Liver (tissue), 9 donors: Measurements from ENCODE around the gene PRRC2A. TPM values are rescaled to one million over a fixed set of nuclear protein-coding genes. Genes with fewer than 3 reads are reported as not detected.

ENCODE experiments used
- DNase-seq: peaks from one replicate; pipeline ENCODE4 v3.0.0-alpha.2; 2017; ENCODE audit warnings: low spot score
- H3K27ac ChIP-seq, 2 donors: one replicate each; pipeline ENCODE4 v1.7.0; 2013; ENCODE audit warnings: inconsistent platforms in 2 of 2, low read length in 2 of 2, control low read depth in 1 of 2, low read depth in 1 of 2, mild to moderate bottlenecking in 1 of 2
- H3K27me3 ChIP-seq, 4 donors: one replicate each; pipeline versions ENCODE4 v1.6.1 to v1.7.0; 2013; ENCODE audit warnings: low read length in 3 of 4, inconsistent platforms in 1 of 4, mild to moderate bottlenecking in 1 of 4, moderate library complexity in 1 of 4; ENCODE audit not compliant: control insufficient read depth in 4 of 4, insufficient read depth in 4 of 4
- H3K36me3 ChIP-seq, 4 donors: one replicate each; pipeline versions ENCODE4 v1.6.1 to v1.7.0; 2013; ENCODE audit warnings: low read length in 3 of 4, mild to moderate bottlenecking in 3 of 4, low read depth in 1 of 4, moderate library complexity in 1 of 4; ENCODE audit not compliant: control insufficient read depth in 4 of 4, insufficient read depth in 3 of 4
- H3K4me1 ChIP-seq, 4 donors: one replicate each; pipeline versions ENCODE4 v1.6.1 to v1.7.0; 2013; ENCODE audit warnings: low read length in 3 of 4, mild to moderate bottlenecking in 3 of 4, moderate library complexity in 1 of 4; ENCODE audit not compliant: control insufficient read depth in 4 of 4, insufficient read depth in 4 of 4
- H3K4me3 ChIP-seq, 3 donors: one replicate each; pipeline versions ENCODE4 v1.6.1 to v1.7.0; 2013; ENCODE audit warnings: low read length in 3 of 3, control low read depth in 1 of 3, low read depth in 1 of 3, mild to moderate bottlenecking in 1 of 3
- H3K9ac ChIP-seq, 2 donors: one replicate each; pipeline ENCODE4 v1.7.0; 2013; ENCODE audit warnings: low read length in 2 of 2, mild to moderate bottlenecking in 2 of 2, moderate library complexity in 2 of 2, control low read depth in 1 of 2, low read depth in 1 of 2
- H3K9me3 ChIP-seq, 4 donors: one replicate each; pipeline versions ENCODE4 v1.6.1 to v1.7.0; 2013; ENCODE audit warnings: low read length in 3 of 4; ENCODE audit not compliant: control insufficient read depth in 4 of 4
- ATF3 ChIP-seq: IDR thresholded peaks from 2 replicates; pipeline ENCODE4 v1.6.1; 2016; ENCODE audit warnings: antibody characterized with exemption
- EGR1 ChIP-seq, 2 donors: IDR thresholded peaks; 2 replicates each; pipeline ENCODE4 v1.6.1; 2016 to 2018; ENCODE audit warnings: antibody characterized with exemption in 2 of 2, low read depth in 2 of 2
- FOXA2 ChIP-seq: IDR thresholded peaks from 2 replicates; pipeline ENCODE4 v1.6.1; 2016; ENCODE audit warnings: antibody characterized with exemption
- GABPA ChIP-seq, 2 donors: IDR thresholded peaks in 1 of 2; conservative IDR thresholded peaks in 1 of 2; 2 replicates each; pipeline ENCODE4 v1.6.1; 2016; ENCODE audit warnings: antibody characterized with exemption in 2 of 2, mild to moderate bottlenecking in 1 of 2, moderate library complexity in 1 of 2
- HNF4A ChIP-seq, 2 donors: conservative IDR thresholded peaks; 2 replicates each; pipeline ENCODE4 v1.6.1; 2016; ENCODE audit warnings: antibody characterized with exemption in 2 of 2, mild to moderate bottlenecking in 2 of 2
- HNF4G ChIP-seq: IDR thresholded peaks from 2 replicates; pipeline ENCODE4 v1.6.1; 2016; ENCODE audit warnings: antibody characterized with exemption
- REST ChIP-seq: IDR thresholded peaks from 2 replicates; pipeline ENCODE4 v1.6.1; 2016; ENCODE audit warnings: antibody characterized with exemption, mild to moderate bottlenecking
- SP1 ChIP-seq: IDR thresholded peaks from 2 replicates; pipeline ENCODE4 v1.6.1; 2018; ENCODE audit warnings: antibody characterized with exemption, mild to moderate bottlenecking
- YY1 ChIP-seq: IDR thresholded peaks from 2 replicates; pipeline ENCODE4 v1.6.1; 2016; ENCODE audit warnings: antibody characterized with exemption, mild to moderate bottlenecking
- ZBTB33 ChIP-seq: IDR thresholded peaks from 2 replicates; pipeline ENCODE4 v1.6.1; 2016; ENCODE audit warnings: antibody characterized with exemption
- WGBS: extraction: QIAGEN DNeasy Blood & Tissue Kit; methylation state at CpG from one replicate; pipeline ENCODE4 v1.1.7; 2013; 5-methylcytosine and 5-hydroxymethylcytosine counted together
- polyA plus RNA-seq, 2 donors: library from polyadenylated mRNA; stranded (reverse) in 1 of 2; unstranded in 1 of 2; fragments of 200-250 nt in 1 of 2; fragments of >200 nt in 1 of 2; fragmentation: Nextera tagmentation in 1 of 2; extraction: Ambion mirVana in 1 of 2; gene quantifications; one replicate each; pipeline versions ENCODE4 v1.2.1 to v1.2.3, GENCODE V29; 2013 to 2015
- total RNA-seq, 2 donors: library from RNA; depleted of rRNA; stranded (reverse); fragments of >200 nt; gene quantifications; one replicate each; pipeline ENCODE4 v1.2.3, GENCODE V29; 2014
- TF ChIP-seq, protein P1 (sequence below): fragments of 150-350 bp; IDR thresholded peaks from 2 replicates; pipeline ENCODE4 v1.5.1; 2017; ENCODE audit warnings: improper control_type of control experiment, low read depth, low read length; ENCODE audit not compliant: missing input control
- donor health status: healthy.
- donor health status: healthy.
- donor health status: healthy.
- donor health status: healthy.
- donor health status: healthy.

Gene PRRC2A
- total and polyA plus RNA-seq, 4 donors = 21.9 to 39.3 (median 29.5) TPM

- WGBS = 89% methylated on average over 3 of the region's 3 CpGs
- no peaks in the 10 kb centered on the region for H3K36me3 ChIP-seq
- peaks cover 0 to 16% (median 6%) of the 10 kb centered on the region in 4 donors for H3K4me1 ChIP-seq
- H3K4me3 ChIP-seq = no peak overlapping the region
- no peaks in the 10 kb centered on the region for H3K9me3 ChIP-seq
- TF ChIP-seq FOXA2 = no peak
- no peak for TF ChIP-seq HNF4G
- no peak overlapping the region for H3K9ac ChIP-seq
- H3K27ac ChIP-seq = no peak overlapping the region
- no peaks in the 10 kb centered on the region for H3K27me3 ChIP-seq
- DNase-seq = no peak
These were observed 42.9 kb upstream of the PRRC2A start for GRCh38 chr6:31577579-31577966.

- no peak overlapping the region for H3K27ac ChIP-seq
These were observed 42.1 kb upstream of the PRRC2A start for GRCh38 chr6:31578184-31579118.

DNA sequence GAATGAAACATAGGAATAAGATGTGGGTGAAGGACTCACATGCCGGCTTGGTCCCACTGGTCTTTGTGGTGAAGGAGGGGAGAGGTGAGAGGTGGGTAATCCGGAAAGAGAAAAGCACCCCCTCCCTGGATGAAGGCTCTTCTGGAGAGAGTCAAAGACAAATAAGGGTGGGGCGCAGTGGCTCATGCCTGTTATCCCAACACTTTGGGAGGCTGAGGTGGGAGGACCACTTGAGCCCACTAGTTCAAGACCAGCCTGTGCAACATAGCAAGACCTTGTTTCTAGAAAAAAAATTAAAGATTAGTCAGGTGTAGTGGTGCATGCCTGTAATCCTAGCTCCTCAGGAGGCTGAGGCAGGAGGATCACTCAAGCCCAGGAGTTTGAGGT, 41.4 kb upstream of the PRRC2A start:
- H3K36me3 ChIP-seq = no peaks in the 10 kb centered on the region
- TF ChIP-seq REST (no peak), YY1 (no peak), ZBTB33 (no peak), GABPA (IDR thresholded peaks at IDR 0.05 in 1 of 2, conservative IDR thresholded peaks at IDR 0.05 in 1 of 2) (no peak), SP1 (no peak), EGR1 (IDR thresholded peaks at IDR 0.05; ENCODE audit: low read depth in 2 of 2) (no peak), FOXA2 (no peak), ATF3 (no peak)
- WGBS = 92% methylated on average over 3 of the region's 3 CpGs
- no peak overlapping the region for H3K27ac ChIP-seq
- H3K9ac ChIP-seq = no peak overlapping the region
- DNase-seq = no peak
- H3K27me3 ChIP-seq = no peaks in the 10 kb centered on the region
- H3K4me3 ChIP-seq = no peak overlapping the region
- H3K4me1 ChIP-seq = peaks cover 0 to 16% (median 6%) of the 10 kb centered on the region in 4 donors
- no peaks in the 10 kb centered on the region for H3K9me3 ChIP-seq

More at GRCh38 chr6:31578184-31579118, 42.1 kb upstream of the PRRC2A start:
- Histone ChIP-seq H3K9ac (no peak overlapping the region), H3K27me3 (no peaks in the 10 kb centered on the region), H3K36me3 (no peaks in the 10 kb centered on the region), H3K9me3 (no peaks in the 10 kb centered on the region), H3K4me1 (peaks cover 0 to 16% (median 6%) of the 10 kb centered on the region in 4 donors), H3K4me3 (no peak overlapping the region)
- WGBS = 85% methylated on average over 12 of the region's 12 CpGs
- no peak for TF ChIP-seq ZBTB33
- no peak for TF ChIP-seq HNF4A (conservative IDR thresholded peaks at IDR 0.05)
- TF ChIP-seq, protein P1, sequence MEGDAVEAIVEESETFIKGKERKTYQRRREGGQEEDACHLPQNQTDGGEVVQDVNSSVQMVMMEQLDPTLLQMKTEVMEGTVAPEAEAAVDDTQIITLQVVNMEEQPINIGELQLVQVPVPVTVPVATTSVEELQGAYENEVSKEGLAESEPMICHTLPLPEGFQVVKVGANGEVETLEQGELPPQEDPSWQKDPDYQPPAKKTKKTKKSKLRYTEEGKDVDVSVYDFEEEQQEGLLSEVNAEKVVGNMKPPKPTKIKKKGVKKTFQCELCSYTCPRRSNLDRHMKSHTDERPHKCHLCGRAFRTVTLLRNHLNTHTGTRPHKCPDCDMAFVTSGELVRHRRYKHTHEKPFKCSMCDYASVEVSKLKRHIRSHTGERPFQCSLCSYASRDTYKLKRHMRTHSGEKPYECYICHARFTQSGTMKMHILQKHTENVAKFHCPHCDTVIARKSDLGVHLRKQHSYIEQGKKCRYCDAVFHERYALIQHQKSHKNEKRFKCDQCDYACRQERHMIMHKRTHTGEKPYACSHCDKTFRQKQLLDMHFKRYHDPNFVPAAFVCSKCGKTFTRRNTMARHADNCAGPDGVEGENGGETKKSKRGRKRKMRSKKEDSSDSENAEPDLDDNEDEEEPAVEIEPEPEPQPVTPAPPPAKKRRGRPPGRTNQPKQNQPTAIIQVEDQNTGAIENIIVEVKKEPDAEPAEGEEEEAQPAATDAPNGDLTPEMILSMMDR = no peak
- DNase-seq = no peak
